GM19238 (cell line): ENCODE results near the gene KIF26B.
"Not testable (repeated sequence)": the region's sequence is repeated elsewhere in the genome, so short reads cannot be mapped to it uniquely, and the experiment has no call there.

ENCODE experiments used
- DNase-seq: peaks from one replicate; pipeline ENCODE4 v3.0.0; 2011; ENCODE audit warnings: low spot score; ENCODE audit not compliant: insufficient read length

The KIF26B gene

DNA sequence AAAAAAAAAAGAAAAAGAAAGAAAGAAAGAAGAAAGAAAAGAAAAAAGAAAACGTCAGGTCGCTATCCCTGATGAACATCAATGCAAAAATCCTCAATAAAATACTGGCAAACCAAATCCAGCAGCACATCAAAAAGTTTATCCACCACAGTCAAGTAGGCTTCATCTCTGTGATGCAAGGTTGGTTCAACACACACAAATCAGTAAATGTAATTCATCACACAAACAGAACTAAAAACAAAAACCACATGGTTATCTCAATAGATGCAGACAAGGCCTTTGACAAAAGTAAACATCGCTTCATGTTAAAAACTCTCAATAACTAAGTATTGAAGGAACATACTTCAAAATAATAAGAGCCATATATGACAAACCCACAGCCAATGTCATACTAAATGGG, 573.2 kb downstream of the KIF26B start:
- DNase-seq: not testable (repeated sequence)

DNA sequence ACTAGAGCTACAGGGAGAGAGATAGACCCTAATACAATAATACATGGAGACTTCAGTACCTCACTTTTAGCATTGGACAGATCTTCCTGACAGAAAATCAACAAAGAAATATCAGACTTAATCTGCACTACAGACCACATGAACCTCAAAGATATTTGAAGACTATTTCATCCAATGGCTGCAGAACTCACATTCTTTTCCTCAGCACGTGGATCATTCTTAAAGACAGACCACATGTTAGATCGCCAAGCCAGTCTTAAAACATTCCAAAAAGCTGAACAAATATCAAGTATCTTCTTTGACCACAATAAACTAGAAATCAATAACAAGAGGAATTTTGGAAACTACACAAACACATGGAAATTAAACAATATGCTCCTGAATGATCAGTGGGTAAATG, 576.0 kb downstream of the KIF26B start:
- DNase-seq: no peak

DNA sequence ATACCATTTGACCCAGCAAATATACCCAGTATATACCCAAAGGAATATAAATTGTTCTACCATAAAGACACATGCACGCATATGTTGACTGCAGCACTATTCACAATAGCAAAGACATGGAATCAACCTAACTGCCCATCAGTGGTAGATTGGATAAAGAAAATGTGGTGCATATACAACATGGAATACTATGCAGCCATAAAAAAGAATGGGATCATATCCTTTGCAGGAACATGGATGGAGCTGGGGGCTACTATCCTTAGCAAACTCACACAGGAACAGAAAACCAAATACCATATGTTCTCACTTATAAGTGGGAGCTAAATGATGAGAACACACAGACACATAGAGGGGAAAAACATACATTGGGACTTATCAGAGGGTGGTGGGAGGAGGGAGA, 585.6 kb downstream of the KIF26B start:
- DNase-seq: not testable (repeated sequence)

DNA sequence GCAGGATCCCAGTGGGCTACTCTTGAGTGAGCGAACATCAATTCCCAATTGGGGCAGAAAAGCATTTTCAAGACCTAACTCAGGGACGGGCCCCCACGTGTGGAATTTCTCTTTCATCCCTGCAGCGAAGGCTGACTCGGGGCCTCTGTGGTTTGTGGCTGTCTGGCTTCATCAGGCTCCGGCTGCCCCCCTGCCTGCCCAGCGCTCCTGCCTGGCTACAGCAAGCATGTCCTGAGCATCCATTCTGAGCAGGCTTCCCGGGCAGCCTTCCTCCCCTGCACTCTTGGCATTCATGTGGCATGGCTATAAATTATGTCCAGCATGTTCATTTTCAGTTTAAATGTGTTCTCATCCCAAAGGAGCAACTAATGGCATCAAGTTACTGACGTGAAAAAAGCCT, 588.1 kb downstream of the KIF26B start:
- DNase-seq: no peak

DNA sequence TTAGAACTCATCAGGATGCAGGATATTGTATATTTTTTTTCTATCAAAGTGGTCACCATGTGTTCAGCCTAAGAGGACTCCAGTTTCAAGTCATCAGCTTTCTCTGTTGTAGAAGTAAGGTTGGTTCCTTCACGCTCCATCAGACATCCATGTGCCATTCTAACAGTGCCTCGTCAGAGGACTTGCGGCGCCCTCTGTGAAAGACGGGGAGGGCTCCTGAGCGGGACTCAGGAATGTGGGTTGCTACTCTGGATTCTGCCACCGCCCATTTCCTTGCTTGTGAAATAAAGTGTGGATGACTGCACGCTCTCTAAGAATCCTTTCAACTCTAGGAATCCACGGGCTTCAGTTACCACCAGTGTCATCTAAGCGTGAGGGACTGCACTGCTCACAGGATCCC, 593.5 kb downstream of the KIF26B start:
- no peak for DNase-seq

DNA sequence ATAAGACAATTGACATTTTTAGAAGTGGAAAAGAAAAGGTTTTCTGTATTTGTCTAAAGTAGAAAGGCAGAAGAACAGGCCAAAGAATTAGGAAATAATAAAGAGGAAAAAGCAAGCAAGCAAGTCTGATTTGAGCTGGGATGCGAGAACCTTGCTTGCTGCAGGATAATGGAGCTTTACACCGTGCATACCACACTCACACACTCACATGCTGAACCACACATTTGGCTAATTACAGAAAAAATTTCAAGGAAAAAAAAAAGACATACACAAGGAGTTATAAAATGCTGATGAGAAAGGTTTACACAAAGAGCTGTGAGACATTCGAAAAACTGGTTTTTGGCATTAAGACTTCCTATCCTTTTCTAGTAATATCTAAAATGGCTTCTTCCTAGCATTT, 593.9 kb downstream of the KIF26B start:
- no peak for DNase-seq

DNA sequence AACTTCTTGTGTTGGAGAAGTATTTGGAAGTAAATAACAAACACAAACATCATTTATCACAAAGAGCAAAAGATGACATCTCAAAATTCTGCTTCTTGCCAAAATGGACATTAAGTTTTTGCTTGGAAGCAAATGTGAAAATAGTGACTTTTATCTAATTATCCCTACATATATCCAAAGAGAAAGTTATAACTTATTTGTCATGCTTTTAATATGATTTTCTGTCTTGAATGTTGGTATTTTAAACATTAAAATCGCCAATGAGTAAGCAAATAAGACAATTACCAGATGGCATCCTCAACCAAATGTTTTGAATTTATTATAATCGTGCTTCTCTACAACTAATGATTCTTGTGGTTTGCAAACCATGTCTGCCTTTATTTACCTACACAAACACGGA, 594.3 kb downstream of the KIF26B start:
- no peak for DNase-seq

DNA sequence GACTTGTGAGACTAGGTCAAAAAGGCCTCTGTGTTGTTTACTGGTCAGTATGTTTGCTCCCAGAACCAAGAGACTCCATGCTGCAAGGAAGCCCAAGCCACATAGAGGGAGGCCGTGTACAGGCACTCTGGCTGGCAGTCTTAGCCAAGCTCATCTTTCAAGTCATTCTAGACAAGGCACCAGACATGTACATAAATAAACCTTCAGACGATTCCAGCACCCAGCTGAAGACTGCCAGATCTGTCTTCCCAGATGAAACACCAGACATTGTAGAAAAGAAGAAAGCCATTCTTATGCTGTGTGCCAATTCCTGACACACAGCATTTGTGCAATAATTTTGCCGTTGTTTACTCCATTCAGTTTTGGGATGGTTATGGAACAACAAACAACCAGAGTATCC, 595.5 kb downstream of the KIF26B start:
- no peak for DNase-seq

DNA sequence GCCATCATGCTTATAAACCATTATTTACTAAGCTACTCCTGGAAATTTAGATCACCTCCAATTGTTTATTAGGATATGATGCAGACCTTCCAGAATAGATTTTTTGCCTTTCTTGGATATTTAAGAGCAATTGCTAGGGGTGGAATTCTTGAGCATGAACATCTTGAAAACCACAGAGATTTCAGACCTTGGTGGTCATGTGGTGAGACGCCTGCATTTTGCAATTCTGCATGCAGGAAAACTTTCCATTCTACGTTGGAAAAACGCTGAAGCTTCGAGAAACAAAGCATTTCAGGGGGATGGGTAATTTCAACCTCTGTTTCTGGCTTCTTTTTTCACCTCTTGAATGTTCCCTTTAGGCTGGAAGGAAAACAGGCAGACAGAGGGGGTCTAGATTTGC, 596.3 kb downstream of the KIF26B start:
- DNase-seq: no peak

DNA sequence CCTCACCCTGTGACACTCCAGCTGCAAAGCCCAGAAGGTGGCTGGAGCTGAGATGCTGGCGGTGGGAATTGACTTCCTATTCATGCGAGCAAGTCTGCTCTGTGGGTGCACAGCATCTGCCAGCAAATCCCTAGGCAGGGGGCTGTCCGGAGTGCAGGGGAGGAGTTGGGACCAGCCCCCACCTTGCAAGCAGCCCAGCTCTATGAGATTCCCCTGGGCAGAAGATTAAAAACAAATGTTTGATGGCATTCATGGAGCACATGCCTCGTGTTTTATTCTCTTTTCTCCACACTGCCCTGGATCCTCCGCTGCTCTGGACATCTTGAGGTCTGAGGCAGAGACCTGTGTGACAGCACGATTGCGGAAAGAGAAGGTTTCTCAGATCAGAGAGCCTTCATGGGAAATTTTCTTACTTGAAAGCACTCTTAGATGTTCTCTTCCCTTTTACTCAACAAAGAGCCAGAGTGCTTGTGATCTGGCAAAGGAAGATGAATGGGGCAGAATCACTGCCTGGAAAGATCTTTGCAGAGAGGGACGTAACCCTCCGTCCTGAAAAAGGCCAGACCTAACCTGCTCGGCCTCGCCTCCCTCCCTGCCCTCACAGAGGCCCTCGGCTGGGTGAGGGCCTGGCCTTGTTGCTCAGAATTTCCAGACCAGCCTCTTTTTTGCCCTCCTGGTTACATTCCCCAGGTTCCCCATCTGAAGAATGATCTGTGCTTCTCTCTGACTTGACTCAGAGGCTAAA, 597.1 kb downstream of the KIF26B start:
- DNase-seq: no peak

DNA sequence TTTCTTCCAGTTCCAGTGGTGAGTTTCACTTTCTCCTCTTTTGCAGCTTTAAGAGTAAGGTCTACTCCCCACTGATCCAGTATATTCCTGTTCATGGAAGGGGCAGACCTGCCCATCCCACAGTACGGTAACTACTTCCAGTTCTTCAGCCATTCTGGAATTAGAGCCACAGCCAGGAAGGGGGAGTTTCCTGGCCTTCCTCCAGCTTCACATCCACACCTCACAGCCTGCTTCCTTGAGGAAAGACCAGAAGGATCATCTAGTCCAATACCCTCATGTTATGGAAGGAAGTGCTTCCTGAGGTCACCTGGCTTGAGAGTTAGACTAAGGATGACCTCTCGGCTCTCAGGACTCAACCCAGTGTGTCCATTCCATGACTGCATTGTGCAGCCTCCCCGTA, 597.8 kb downstream of the KIF26B start:
- DNase-seq: no peak

DNA sequence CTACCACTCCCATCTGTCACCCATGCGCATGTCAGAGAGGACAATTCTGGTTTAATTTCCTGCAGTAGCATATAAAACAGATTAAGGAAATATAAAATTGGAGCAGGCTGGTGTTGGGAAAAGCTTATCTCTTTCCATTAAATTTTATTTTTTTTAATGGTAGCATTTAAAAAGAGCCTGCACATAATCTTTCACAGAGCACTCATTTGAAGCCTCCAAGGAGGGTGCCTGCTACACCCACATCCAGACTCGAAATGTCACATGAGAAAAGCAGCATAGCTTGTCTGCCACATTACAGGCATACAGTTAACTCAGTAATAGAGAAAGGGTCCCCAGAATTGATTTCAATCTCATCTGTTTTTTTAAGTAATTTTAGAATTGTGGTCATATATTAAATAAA, 599.0 kb downstream of the KIF26B start:
- DNase-seq: no peak

DNA sequence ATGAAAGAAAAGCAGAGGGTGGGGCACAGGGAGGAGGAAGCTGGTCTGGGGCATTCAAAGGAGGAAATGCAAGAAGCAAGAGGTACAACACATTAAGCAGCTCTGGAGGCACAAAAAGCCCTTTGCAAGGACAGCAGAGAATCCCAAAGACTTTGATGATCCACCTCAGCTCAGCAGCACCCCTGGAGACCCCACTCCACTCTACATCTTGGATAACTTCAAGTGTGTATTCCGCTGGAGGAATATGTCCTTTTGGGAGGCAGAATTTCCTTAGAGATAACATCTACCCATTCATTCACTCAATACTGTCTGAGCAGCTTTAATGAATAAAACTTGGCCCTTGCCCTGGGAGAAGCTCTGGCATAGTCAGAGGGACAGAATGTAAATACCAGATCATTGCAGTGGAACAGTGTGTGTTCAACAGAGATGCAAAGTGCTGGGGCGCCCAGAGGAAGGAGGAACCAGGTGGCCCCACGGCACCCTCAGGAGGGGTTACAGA, 599.7 kb downstream of the KIF26B start:
- DNase-seq: no peak
